ENCODE measurements around the gene ANKRD66.

Gene ANKRD66

GRCh38 chr6:46746696-46747095 lies at the start of gene ANKRD66:
Gene ANKRD66 (plus strand): TSS chr6:46746933. CDS start chr6:46751949, 5,016 bp downstream.
- H3K4me3 ChIP-seq (replicated peaks in 1 of 2; ENCODE audit: low read depth in 2 of 2, low read length in 2 of 2) = no peak within 1 kb of the TSS
- no peak for TF ChIP-seq CTCF (IDR thresholded peaks at IDR 0.05; ENCODE audit: low read depth, low read length)
- DNase-seq (ENCODE audit: low read depth in 2 of 2) = no peak

GRCh38 chr6:46699970-46700369 lies 46.8 kb upstream of the ANKRD66 start:
- no peak for TF ChIP-seq CTCF (IDR thresholded peaks at IDR 0.05; ENCODE audit: low read depth, low read length)
- H3K4me3 ChIP-seq (replicated peaks in 1 of 2; ENCODE audit: low read depth in 2 of 2, low read length in 2 of 2) = no peak overlapping the region
- DNase-seq (ENCODE audit: low read depth in 2 of 2) = no peak

DNA sequence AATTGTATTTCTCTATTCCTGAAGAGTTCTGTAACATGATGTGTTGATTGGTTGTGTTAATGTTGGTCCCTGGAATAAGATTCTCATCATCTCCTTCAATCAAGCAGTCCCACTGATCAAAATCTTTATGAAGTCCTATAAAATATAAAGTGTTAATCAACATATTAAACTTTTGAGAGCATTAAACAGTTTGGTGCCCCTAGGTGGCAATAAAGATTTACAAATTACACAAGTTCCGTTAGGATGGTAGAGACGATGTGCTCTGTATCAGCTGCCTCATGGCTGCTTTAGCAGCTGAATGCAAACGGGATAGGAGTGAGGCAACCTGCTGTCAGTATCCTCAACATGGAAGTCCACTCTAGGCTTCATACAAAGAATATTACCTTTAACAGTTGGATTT lies 42.2 kb upstream of the ANKRD66 start:
- no peak overlapping the region for H3K4me3 ChIP-seq (replicated peaks in 1 of 2; ENCODE audit: low read depth in 2 of 2, low read length in 2 of 2)
- no peak for TF ChIP-seq CTCF (IDR thresholded peaks at IDR 0.05; ENCODE audit: low read depth, low read length)
- DNase-seq (ENCODE audit: low read depth in 2 of 2) = peak; percentile 43 to 57

- H3K4me3 ChIP-seq (replicated peaks in 1 of 2; ENCODE audit: low read depth in 2 of 2, low read length in 2 of 2) = no peak overlapping the region
- DNase-seq (ENCODE audit: low read depth in 2 of 2) = no peak
- no peak for TF ChIP-seq CTCF (IDR thresholded peaks at IDR 0.05; ENCODE audit: low read depth, low read length)
These were observed 40.3 kb upstream of the ANKRD66 start for GRCh38 chr6:46706464-46706863.

GRCh38 chr6:46711491-46711890 lies 35.2 kb upstream of the ANKRD66 start:
- no peak for TF ChIP-seq CTCF (IDR thresholded peaks at IDR 0.05; ENCODE audit: low read depth, low read length)
- H3K4me3 ChIP-seq (replicated peaks in 1 of 2; ENCODE audit: low read depth in 2 of 2, low read length in 2 of 2) = no peak overlapping the region
- DNase-seq (ENCODE audit: low read depth in 2 of 2) = no peak

- no peak overlapping the region for H3K4me3 ChIP-seq (replicated peaks in 1 of 2; ENCODE audit: low read depth in 2 of 2, low read length in 2 of 2)
- DNase-seq (ENCODE audit: low read depth in 2 of 2) = peak in 1 of 2 donors; percentile 17
- TF ChIP-seq CTCF (IDR thresholded peaks at IDR 0.05; ENCODE audit: low read depth, low read length) = no peak
These were observed 31.6 kb upstream of the ANKRD66 start for GRCh38 chr6:46715141-46715540.

DNA sequence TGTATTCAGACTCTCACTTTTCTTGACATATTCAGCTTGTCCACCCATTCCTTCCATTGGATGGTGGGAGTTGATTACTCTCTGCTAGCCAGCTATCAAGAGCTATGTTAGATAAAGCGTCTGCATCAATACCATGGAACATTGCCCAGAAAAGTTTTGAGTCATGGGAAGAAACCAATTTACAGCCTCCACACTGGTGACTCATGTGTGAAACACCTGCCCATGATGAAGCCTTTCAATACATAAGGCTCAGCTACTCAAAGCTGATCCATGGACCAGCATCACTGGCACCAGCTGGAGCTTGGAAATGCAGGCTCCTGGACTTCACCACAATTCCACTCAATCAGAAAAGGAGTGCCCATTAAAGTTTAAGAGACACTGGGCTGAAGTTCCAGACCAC lies 27.6 kb upstream of the ANKRD66 start:
- no peak overlapping the region for H3K4me3 ChIP-seq (replicated peaks in 1 of 2; ENCODE audit: low read depth in 2 of 2, low read length in 2 of 2)
- no peak for TF ChIP-seq CTCF (IDR thresholded peaks at IDR 0.05; ENCODE audit: low read depth, low read length)
- DNase-seq (ENCODE audit: low read depth in 2 of 2) = peak; percentile 14 to 41

Measured in cardiac fibroblast (primary cell).